Chondrocyte (in vitro differentiated cells): ENCODE results near the gene SLC6A12. TPM values are rescaled to one million over a fixed set of nuclear protein-coding genes. Genes with fewer than 3 reads are reported as not detected.

Source experiments
- DNase-seq: peaks from one replicate; pipeline ENCODE4 v3.0.0; 2021; ENCODE audit warnings: mixed read lengths, low spot score
- H3K27ac Mint-ChIP-seq: one replicate; pipeline ENCODE4 v1.8.0; 2021; ENCODE audit warnings: mild to moderate bottlenecking, moderate library complexity, mixed read lengths; ENCODE audit not compliant: unreplicated experiment
- H3K27me3 Mint-ChIP-seq: 2 replicates; pipeline ENCODE4 v1.8.0; 2021; ENCODE audit warnings: low read depth, mixed read lengths
- H3K36me3 Mint-ChIP-seq: 2 replicates; pipeline ENCODE4 v1.8.0; 2021; ENCODE audit warnings: low read depth, mixed read lengths
- H3K4me1 Mint-ChIP-seq: 2 replicates; pipeline ENCODE4 v1.8.0; 2021; ENCODE audit warnings: low read depth, mild to moderate bottlenecking, mixed read lengths
- H3K4me3 Mint-ChIP-seq: one replicate; pipeline ENCODE4 v1.8.0; 2021; ENCODE audit warnings: mild to moderate bottlenecking, moderate library complexity, mixed read lengths; ENCODE audit not compliant: unreplicated experiment
- H3K9me3 Mint-ChIP-seq: 2 replicates; pipeline ENCODE4 v1.8.0; 2021; ENCODE audit warnings: low read depth, mixed read lengths
- total RNA-seq: library from RNA; stranded (reverse); gene quantifications from 3 replicates; pipeline ENCODE4 v1.2.1, GENCODE V29; 2021
- TF ChIP-seq, protein P1 (sequence below): fragments of 200-600 bp; sonication (generic); IDR thresholded peaks from 2 replicates; pipeline ENCODE4 v1.5.0; 2021; ENCODE audit warnings: antibody characterized with exemption, mild to moderate bottlenecking, moderate library complexity

SLC6A12 gene
- total RNA-seq, 1 donor from 2014 or later, result 0.42 TPM

DNA sequence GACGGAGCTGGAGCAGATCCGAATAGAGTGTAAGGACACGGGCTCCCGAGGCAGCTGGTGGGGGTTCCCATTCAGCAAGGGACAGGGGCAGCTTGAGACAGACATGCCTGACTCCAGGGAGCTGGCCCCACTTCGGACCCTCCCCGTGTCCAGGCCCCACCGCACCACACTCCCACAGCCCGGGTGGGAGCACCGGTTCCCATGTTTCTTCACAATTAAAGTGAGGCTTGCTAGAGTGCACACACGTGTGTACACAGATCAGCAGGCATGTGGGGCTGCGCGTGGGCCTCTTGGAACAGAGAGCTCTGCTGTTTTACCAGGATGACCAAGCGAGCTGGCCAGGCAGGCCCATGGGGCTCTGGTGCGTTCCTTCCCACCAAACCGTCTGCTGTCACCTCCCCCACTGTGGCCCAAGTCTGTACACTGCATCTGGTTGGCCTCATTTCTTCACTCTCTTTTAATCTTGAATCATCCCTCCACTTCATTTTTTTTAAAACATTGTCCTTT lies 48.0 kb downstream of the SLC6A12 start:
- Mint-ChIP-seq H3K4me1 (peaks cover 22% of the 10 kb centered on the region), H3K36me3 (peaks cover 2% of the 10 kb centered on the region), H3K27ac (no peak overlapping the region), H3K9me3 (no peaks in the 10 kb centered on the region), H3K4me3 (no peak overlapping the region), H3K27me3 (peaks cover 22% of the 10 kb centered on the region)
- TF ChIP-seq, protein P1, sequence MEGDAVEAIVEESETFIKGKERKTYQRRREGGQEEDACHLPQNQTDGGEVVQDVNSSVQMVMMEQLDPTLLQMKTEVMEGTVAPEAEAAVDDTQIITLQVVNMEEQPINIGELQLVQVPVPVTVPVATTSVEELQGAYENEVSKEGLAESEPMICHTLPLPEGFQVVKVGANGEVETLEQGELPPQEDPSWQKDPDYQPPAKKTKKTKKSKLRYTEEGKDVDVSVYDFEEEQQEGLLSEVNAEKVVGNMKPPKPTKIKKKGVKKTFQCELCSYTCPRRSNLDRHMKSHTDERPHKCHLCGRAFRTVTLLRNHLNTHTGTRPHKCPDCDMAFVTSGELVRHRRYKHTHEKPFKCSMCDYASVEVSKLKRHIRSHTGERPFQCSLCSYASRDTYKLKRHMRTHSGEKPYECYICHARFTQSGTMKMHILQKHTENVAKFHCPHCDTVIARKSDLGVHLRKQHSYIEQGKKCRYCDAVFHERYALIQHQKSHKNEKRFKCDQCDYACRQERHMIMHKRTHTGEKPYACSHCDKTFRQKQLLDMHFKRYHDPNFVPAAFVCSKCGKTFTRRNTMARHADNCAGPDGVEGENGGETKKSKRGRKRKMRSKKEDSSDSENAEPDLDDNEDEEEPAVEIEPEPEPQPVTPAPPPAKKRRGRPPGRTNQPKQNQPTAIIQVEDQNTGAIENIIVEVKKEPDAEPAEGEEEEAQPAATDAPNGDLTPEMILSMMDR, result no peak
- DNase-seq, result no peak

DNA sequence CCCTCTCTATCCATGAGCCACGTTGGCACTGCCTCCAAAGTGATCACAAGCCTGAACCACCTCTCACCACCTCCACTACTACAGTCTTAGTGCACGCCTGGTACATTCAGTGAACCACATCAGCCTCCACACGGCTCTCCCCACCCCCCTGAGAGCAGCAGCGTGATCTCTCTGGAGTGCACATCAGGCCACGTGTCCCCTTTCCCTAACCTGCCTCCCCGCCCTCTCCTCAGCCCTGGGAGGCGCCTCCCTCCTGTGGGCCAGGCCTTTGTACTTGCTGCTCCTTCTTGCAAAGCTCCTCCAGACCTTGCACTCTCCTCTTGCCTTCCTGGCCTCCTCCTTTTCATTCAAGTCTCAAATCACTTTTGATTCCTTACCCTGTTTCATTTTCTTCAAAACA lies 49.8 kb downstream of the SLC6A12 start:
- no peak for DNase-seq
- no peak overlapping the region for H3K4me3 Mint-ChIP-seq
- H3K27me3 Mint-ChIP-seq, result peaks cover 32% of the 10 kb centered on the region
- peaks cover 12% of the 10 kb centered on the region for H3K4me1 Mint-ChIP-seq
- TF ChIP-seq, protein P1, result no peak
- no peak overlapping the region for H3K27ac Mint-ChIP-seq
- peaks cover 2% of the 10 kb centered on the region for H3K36me3 Mint-ChIP-seq
- no peaks in the 10 kb centered on the region for H3K9me3 Mint-ChIP-seq

DNA sequence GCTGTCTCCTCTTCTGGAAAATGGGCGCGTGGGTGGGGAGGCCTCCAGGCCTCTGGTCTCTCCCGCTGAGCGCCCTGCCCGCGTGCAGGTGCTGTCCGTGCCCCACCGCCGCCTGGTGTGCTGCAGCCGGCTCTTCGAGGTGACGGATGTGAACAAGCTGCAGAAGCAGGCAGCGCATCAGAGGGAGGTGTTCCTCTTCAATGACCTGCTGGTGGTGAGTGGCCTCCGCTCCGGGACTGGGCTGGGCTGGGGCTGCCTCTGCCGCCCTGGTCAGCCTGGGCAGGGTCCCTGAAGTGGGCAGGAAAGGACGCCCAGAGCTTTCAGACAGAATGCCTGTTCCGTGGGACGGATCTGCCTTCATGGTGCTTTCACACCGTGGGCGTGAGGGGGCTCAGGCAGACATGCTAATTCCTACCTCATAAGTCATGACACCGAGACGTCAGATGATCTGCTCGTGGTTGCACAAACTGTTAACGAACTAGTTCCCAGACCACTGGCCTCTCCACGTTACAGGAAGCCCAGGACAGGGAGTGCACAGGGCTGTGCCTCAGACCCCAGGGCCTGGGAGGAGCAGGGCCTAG lies 50.5 kb downstream of the SLC6A12 start:
- DNase-seq, result no peak
- H3K4me1 Mint-ChIP-seq, result peaks cover 4% of the 10 kb centered on the region
- H3K27me3 Mint-ChIP-seq, result peaks cover 34% of the 10 kb centered on the region
- H3K36me3 Mint-ChIP-seq, result peaks cover 2% of the 10 kb centered on the region
- no peaks in the 10 kb centered on the region for H3K9me3 Mint-ChIP-seq
- no peak overlapping the region for H3K27ac Mint-ChIP-seq
- TF ChIP-seq, protein P1, result no peak
- H3K4me3 Mint-ChIP-seq, result no peak overlapping the region

DNA sequence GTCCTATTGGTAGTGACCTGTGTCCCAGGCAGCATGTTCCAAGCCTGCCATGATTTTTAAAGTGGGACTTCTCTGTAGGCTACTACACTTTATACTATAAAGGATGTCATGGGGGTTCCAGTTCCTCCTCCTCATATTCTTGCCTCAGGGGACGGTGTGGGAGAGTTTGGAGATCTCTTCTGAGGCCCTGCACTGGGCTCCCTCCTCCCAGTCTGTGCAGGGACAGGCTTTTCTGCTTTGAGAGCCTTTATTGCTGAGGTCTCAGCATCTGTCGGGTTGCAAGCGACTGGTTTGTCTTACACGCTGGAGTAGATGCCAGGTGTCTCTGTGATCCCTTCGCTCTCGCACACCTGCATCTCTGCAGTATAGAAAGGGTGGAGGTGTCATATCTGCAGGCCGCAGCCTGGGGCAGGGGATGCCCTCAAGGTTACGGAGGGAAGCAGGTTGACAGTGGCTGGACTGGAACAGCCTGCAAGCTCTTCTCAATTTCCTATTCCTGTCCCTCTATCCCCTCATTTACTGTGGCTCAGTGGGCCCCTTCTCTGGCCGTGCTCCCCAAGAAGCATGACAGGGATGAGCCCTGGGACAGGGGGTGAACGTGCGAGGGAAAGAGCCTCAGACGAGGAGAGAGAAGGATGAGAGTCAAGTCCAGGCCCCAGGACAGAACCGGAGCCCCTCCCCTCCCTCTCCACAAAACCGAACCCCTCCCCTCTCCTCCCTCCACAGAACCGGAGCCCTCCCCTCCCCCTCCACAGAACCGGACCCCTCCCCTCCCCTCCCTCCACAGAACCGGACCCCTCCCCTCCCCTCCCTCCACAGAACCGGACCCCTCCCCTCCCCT lies 51.3 kb downstream of the SLC6A12 start:
- no peak overlapping the region for H3K27ac Mint-ChIP-seq
- H3K4me3 Mint-ChIP-seq, result no peak overlapping the region
- H3K4me1 Mint-ChIP-seq, result no peaks in the 10 kb centered on the region
- H3K9me3 Mint-ChIP-seq, result no peaks in the 10 kb centered on the region
- peaks cover 34% of the 10 kb centered on the region for H3K27me3 Mint-ChIP-seq
- peaks cover 2% of the 10 kb centered on the region for H3K36me3 Mint-ChIP-seq
- no peak for DNase-seq
- TF ChIP-seq, protein P1, result no peak

DNA sequence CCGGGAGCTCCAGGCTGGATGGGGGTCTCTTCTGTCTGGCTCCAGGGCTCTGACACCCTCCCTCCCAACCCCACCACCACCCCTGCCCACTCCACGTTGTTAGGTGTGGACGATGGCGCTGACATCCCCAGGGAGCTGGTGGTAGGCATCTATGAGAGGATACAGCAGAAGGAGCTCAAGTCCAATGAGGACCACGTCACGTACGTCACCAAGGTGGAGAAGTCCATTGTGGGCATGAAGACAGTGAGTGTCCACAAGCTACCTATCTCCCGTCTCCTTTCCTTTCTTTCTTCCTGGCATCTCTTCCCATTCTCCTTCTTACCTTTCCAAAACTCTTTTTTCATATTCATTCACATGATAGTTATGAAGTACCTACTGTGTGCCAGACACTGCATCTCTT lies 52.1 kb downstream of the SLC6A12 start:
- Mint-ChIP-seq H3K4me1 (no peaks in the 10 kb centered on the region), H3K9me3 (no peaks in the 10 kb centered on the region), H3K27ac (no peak overlapping the region), H3K36me3 (peaks cover 2% of the 10 kb centered on the region), H3K4me3 (no peak overlapping the region), H3K27me3 (peaks cover 34% of the 10 kb centered on the region)
- TF ChIP-seq, protein P1, result no peak
- no peak for DNase-seq
